Hematopoietic multipotent progenitor cell treated with erythropoietin and hydrocortisone succinate and interleukin-3 and kit ligand, for 15 days (in vitro differentiated cells): ENCODE measurements around the gene NDUFC1.

ENCODE experiments used
- DNase-seq: peaks from one replicate; pipeline ENCODE4 v3.0.0-alpha.2; 2015; ENCODE audit warnings: low spot score

NDUFC1 gene

GRCh38 chr4:139247241-139247640 lies 55.0 kb downstream of the NDUFC1 start:
- DNase-seq = no peak

GRCh38 chr4:139246166-139246565 lies 56.1 kb downstream of the NDUFC1 start:
- DNase-seq = no peak

- DNase-seq = no peak
Measured at GRCh38 chr4:139245590-139245989, 56.7 kb downstream of the NDUFC1 start.

DNA sequence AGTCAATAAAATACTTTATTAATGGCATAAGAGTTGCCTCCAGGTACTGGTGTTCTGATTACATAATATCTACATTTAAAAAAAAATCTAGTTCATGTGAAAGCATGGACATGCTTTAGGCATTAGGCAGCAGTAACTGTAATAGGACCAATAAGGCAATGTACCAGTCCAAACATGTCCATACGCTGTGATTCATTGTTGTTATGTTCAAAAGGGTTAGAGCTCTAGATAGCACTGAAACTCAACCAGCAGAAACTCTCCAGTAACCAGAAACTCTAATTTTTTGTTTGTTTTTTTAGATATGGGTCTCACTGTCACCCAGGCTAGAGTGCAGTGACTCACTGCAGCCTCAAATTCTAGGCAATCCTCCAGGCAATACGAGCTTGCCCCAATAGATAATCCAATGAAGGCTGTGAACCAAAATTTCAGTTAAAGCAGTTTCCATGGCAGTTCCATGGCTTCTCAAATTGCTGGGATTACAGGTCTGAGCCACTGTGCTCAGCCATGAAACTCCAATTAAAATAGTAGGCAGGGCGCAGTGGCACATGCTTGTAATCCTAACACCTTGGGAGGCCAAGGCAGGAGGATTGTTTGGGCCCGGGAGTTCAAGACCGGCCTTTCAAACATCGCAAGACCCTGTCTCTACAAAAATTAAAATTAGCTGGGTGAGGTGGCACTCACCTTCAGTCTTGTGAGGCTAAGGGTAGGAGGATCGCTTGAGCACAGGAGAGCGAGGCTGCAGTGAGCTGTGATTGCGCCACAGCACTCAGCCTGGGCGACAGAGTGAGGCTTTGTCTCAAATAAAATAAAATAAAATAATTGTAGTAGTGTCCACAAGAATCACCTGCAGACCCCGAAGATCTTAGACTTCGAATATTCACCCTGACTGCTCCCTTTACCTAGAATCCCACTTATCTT lies 58.6 kb downstream of the NDUFC1 start:
- DNase-seq = peak; percentile 23

DNA sequence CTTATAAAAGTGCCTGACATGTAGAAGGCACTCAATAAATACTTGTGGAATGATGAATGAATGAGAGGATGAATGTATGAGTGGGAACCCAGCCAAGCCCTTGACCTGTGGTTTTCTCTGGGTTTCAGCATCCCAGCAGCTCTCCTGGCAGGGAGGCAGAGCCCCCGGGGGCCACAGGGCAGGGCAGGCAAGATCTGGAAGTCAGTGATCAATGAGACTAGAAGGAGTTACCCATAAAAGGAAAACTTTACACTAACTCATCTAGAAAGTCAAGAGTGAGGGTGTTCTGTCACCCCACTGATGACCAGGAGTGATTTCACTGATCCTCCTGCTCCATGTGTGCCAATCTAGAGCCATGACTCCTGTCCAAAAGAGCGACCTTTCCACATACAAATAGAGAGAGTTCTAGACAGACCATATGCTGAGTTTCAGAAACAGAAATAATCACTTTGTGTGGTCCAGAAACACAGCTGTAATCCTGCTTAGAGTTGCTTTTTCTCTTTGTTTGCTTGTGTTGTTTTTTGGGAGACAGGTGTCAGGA lies 59.7 kb downstream of the NDUFC1 start:
- no peak for DNase-seq

DNA sequence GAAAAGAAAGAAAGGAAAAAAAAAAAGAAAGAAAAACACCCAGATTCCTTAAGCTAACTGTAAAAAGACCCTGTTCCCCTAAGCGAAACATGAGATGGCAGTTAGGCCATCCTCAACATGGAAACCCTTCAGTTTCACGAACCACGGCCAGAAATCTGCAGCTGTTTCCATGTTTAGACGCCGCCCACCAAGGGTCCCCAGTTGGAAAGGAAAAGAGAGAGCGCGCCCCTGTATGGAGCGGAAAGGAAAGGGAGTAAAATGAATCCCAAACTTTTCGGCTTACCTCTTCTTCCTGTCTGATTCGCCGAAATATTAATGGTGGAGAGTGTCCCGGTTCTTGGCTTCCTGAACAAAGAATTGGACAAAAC lies 60.5 kb downstream of the NDUFC1 start:
- no peak for DNase-seq

- DNase-seq = no peak
Measured at GRCh38 chr4:139241086-139241783, 61.0 kb downstream of the NDUFC1 start.
